ENCODE results near the gene IL1RAPL2.

DNA sequence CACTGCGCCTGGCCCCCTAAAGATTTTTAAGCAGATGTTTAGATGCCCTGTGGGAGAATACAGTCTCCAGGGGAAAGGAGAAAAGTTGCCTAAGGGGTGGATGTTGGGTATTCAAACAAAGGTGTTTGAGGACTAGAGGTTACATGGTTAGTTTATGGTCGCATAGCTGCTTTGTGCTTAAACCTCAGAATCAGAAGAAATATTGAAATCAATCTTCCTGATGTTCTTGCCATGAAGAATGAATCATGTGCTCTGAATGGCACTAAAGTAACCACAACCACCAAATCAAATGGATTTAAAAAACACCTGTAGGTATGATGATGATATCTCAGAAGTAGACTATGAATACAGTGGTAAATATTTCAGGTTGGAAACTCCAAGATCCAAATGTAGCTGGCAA, 697.2 kb downstream of the IL1RAPL2 start:
- TF ChIP-seq, protein P1, sequence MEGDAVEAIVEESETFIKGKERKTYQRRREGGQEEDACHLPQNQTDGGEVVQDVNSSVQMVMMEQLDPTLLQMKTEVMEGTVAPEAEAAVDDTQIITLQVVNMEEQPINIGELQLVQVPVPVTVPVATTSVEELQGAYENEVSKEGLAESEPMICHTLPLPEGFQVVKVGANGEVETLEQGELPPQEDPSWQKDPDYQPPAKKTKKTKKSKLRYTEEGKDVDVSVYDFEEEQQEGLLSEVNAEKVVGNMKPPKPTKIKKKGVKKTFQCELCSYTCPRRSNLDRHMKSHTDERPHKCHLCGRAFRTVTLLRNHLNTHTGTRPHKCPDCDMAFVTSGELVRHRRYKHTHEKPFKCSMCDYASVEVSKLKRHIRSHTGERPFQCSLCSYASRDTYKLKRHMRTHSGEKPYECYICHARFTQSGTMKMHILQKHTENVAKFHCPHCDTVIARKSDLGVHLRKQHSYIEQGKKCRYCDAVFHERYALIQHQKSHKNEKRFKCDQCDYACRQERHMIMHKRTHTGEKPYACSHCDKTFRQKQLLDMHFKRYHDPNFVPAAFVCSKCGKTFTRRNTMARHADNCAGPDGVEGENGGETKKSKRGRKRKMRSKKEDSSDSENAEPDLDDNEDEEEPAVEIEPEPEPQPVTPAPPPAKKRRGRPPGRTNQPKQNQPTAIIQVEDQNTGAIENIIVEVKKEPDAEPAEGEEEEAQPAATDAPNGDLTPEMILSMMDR (IDR thresholded peaks at IDR 0.05; ENCODE audit: low read depth, low read length): no peak
- TF ChIP-seq POLR2A (IDR thresholded peaks at IDR 0.05; ENCODE audit: extremely low read depth, insufficient read length) (no peak), MYC (IDR thresholded peaks at IDR 0.05; ENCODE audit: low read depth, low read length) (no peak)
- TF ChIP-seq, protein P2, sequence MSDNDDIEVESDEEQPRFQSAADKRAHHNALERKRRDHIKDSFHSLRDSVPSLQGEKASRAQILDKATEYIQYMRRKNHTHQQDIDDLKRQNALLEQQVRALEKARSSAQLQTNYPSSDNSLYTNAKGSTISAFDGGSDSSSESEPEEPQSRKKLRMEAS (IDR thresholded peaks at IDR 0.05; ENCODE audit: low read depth, low read length): no peak

Data from NB4 (cell line).